A204.1 (cell line): Measurements from ENCODE around the gene CASTOR1.

Experiments used
- FAIRE-seq: peaks from 2 replicates; lab custom pipeline; 2012; peaks lifted over from hg19 to GRCh38; lab: Jason Lieb, UNC

CASTOR1 gene

DNA sequence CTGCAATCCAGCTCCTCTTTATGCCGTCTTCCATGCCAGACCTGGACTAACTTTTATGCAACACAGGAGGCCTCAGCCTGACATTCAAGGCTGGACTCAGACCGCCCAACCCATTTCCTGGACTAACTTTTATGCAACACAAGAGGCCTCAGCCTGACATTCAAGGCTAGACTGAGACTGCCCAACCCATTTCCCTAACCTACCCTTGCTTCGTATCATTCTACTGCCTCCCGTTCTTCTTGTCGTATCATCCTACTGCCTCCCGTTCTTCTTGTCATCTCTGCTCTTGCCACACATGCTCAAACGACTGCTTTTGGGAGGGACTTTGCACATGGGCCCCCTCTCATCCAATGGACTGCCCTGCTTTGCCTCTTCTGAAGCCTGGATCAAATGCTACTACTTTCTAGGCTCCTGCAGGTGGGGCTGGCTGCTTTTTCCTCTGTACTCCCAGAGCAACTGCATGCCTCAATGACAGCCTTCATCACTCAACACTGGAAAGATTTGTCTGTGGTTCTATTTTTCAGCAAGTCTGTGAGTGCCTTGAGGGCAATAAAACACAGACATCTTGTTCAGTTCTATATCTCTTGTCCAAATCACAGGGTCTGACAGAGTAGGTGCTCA is 29.6 kb upstream of the CASTOR1 start:
- no peak for FAIRE-seq

DNA sequence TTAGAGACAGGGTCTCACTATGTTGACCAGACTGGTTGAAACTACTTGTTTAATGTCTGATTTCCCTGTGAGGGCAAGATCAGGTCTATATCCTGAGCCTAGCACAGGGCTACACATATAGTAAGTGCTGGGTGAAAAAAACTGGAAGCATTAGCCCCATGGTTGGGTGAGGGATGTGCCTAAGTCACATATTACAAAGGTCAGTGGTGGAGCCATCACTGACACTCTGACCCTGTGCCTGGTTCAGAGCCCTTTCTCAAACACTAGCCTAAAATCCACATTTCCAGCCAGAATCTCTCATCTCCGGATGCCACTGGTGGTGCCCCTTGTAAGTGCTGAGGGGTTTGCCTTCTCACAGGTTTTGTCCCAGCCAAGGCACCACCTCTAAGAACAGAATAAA is 28.5 kb upstream of the CASTOR1 start:
- FAIRE-seq = no peak

DNA sequence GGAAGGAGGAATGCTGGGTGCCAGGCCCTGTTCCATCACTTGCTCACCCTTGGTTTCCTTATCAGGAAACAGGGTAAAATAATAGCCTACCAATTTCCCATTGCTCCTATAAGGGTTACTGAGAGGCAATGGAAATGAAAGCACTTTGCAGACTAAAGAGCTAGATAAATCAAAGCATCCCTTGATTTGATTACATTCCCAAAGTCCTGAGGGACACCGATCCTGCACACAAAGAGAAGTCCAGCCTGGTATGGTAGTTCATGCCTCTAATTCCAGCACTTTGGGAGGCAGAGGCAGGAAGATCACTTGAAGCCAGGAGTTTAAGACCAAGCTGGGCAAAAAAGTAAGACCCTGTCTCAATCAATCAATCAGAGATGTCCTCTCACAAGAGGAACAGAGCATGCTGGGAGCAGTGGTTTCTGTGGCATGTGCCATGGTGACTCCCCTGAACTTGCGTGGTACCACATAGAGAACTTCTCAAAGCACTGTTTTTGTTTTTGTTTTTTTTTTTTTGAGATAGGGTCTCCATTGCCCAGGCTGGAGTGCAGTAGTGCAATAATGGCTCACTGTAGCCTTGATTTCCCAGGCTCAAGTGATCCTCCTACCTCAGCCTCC is 26.8 kb upstream of the CASTOR1 start:
- FAIRE-seq = no peak

DNA sequence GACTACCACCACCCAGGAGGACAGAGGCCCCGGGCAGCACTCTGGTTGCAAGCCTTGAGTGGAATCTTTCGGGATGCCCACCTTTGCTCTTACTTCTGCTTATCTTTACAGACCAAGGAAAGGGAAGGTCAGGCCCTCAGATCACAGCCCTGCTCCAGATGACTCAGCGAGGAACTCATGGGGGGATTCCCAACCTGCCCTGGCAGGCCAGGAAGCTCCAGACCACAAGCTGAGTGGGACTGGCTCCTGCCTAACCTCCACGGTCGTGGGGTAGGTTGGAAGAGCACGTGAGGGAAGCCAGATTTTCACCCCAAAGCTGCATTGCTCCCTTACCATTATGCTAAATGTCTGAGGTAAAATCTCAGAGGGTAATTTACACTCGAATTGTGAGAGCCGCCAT is 25.6 kb upstream of the CASTOR1 start:
- FAIRE-seq = no peak

DNA sequence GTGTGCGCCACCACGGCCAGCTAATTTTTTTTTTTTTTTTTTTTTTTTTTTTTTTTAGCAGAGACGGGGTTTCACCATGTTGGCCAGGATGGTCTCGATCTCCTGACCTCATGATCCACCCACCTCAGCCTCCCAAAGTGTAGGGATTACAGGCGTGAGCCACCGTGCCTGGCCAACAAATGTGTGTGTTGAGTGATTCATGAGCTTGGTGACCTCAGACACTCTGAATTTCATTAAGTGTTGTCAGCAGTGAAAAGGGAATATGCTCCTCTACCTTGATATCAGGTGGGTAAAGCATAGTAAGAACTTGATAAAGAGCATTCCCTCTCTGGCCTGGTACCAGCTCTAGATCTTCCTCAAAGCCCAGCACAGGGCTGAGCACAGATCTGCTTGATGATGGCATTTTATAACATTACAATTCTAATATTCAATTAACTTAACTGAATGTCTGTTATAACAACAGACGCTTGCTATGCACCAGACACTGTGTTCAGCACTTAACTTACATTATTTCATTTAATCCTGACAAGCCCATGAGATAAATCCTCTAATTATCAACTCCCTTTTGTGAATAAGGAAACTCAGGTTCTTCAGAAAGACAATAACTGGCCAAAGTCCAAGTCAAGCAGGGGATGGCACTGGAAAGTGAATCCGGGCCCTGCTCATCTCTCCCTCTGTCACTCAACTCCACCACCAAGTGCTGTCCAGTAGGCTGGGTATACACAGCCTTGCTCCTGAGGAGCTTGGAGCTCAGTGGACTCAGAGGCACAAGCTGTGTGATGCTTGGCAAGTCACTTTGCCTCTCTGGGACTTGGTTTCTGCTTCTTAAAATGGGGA is 24.4 kb upstream of the CASTOR1 start:
- no peak for FAIRE-seq

DNA sequence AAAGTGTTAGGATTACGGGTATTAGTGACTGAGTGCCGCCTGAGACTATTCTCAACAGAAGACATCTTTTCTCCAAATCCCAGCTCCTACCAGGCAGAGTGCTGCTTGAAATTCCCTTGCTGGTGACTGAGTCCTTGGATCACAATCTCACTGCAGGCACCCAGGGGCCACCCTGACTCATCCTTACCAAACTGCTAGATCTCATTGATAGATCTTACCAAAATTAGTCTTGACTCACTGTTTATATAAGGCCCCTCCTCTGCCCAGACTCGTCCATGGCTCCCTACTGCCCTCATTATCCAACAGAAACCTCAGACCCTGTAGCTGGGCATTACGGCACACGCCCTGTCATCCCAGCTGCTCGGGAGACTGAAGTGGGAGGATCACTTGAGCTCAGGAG is 22.7 kb upstream of the CASTOR1 start:
- FAIRE-seq = no peak

DNA sequence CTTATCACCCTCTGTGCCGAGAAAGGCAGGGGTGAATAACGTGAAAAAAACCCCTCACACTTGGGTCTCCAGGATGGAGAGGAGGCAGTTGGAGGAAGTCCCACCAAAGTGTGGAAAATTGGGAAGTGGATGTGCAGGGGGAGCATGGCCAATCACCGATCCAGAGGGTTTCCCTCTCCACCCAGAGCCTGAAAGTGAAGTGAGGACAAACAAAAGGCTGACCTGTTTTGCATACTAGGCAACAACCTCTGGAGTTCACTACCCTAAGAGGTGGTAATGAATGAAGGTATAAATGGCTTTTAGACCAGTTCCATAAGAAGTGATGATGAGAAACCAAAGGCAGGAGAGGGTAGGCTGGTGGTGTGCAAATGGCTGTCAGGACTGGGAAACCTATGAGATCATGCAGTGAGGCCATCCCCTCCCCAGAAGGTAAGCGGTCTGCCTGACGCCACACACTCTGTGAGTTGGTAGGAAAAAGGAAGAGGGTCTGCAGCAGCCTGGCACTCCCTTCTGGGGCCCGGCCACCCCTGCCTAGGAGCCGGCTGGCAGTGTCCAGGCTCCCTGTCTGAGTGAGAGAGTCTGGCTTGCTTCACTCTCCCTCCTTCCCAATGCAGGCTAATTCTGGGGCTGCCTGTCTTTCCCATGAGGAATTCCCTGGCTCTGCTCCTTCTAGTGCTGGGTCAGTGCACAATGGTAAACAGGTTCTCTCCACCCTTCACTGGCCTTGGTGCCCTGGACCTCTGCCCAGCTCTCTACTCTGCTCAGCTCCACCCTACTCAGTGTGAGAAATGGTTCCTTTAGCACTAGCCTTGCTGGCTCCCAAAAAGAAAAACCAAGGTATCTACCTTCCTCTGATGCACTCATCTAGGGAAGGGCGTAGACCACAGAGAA is 21.8 kb upstream of the CASTOR1 start:
- FAIRE-seq = no peak

DNA sequence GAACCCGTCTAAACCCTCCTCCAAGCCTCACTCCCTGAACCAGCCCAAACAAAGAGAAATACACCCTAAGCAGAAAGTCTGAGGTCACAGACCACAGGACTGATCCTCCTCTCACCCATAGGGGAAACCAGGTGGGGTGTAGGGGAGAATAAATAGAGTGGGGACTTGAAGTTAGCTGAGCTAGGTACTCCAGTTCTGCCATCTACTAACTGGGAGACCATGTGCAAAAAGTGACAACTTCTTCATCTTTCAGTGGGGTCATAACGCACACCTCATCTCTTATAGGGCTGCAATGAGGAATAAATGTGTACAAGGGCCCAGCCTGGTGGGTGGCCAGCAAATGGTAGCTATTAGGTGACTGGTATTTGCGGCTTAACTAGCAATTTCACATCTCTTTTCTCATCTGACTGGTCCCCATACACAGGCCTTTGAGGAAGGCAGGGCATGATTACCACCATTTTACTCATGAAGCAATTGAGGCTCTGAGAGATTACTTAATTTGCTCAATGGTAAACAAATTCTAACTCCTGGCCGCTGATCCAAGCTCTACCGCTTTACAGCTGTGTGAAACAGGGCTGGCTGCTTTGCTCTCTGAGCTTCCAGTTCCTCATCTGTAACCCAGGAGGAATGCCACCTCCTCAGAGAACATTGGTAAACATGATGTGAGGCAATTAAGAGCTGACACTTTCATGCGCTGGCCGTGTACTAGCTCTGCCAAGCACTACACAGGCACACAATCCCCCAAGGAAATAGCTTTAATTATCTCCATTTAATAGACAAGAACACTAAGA is 20.8 kb upstream of the CASTOR1 start:
- FAIRE-seq = no peak

DNA sequence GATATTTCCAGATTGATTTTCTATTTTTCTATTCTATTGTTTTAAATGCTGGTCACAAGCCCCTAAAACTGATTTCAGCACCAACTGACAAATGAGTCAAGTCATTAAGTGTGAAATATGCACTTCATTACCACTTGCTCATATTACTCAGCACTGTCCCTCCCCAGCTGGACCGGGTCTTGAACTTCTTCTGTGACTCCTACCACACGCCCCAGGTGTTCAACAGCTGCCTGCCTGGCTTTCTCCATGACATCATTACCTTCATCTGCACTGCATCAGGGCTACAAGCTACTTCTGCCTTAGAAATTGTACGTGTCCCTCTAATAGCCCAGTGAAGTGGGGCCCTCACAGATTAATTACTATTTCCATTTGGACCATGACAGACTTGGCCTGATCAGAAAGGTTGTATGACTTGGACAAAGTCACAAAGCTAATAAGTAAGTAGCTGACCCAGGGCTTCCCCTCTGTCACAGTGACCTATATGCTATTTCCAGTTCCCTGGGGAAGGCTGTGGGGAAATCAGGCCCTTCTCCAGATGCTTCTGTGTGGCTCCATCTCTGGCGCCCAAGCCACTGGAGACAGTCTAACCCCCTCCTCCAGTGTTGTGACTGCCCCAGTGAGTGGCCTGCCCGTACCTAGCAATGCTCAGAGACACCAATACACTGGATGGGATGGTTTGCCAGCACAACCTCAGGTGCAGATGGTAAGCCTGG is 19.4 kb upstream of the CASTOR1 start:
- no peak for FAIRE-seq

DNA sequence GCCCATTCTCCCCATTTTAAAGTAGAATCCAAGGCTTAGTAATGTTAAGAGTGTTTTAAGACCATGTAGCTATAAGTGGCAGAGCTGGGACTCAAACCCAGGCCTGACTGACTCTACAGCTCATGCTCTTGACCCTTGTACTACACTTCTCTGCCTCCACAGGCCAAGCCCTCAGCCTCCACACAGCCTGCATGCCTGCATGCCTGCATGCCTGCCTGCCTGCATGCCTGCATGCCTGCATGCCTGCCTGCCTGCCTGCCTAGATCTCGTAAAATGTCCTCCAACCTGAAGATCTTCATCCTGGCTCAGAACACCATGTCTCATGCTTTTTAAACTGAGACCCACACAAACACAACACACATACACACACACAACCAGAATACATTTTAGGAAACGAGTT is 18.8 kb upstream of the CASTOR1 start:
- no peak for FAIRE-seq

DNA sequence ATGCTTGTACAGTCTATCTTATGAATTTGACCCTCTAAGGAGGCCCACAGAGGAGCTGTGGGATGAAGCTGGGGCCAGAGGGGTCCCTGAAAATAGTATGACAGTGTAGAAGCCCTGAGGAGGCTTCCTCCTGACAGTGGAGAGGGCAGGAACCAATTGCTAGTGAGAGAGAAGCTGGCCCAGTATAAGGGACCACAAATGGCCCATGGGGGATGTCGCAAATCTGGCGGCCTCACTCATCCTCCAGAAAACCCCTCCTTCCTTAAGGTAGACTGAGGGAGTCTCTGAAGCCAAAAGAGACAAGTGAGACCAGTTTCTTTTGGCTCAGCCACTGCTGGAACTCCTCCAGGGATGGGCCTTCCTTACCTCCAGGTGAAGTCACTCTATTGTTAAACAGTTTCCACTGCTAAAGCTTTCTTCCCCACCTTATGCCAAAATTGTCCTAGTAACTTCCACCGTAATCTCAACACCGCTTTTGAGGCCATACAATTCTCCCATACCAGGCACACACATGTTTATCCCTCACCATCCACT is 17.8 kb upstream of the CASTOR1 start:
- no peak for FAIRE-seq

DNA sequence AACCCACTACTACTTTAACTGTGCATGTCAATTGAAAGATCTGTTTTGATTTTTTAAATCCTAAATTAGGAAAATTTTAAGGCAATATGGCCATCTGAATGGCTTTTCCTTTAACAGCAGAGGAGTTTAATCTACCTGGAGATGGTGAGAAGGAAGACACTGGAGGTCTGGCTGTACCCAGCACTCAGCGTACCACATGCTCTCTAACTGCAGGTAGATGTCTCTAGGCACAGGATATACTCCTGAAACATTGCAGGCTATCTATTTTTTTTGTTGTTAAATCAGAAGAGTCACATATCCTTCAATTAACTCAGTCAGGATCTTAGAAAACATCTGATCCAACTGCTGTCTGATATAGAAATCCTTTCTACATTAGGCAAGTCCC is 17.3 kb upstream of the CASTOR1 start:
- FAIRE-seq = no peak

DNA sequence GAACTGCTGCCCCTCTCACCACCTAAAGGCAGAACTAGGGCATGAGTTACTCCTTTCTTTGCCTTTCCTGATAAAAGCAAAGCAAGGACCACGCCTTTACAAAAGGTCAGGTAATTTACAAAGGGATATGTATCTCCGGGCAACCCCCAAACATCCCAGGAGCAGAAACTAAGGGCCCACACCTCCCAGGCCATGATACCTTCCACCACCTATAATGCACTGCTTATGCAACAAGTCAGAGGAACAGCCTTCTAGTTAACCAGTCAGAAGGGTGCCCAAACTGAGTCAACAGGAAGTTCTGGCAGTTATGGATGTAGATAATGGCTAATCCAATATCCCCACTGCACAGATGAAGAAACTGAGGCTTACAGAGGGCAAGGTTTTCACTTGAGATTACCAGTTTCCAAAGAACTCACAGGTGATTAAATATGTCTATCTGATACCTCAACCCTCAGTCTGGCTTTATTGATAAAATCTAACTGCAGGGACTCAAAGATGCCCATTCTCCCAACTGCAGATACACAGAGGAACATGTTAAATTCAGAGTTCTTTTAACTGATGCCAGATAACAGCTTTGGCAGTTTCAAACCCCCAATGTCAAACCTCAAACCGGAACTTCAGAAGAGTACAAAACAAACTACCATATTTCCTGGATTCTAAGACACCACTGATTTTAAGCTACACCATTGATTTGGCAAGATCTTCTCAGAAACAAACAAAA is 16.8 kb upstream of the CASTOR1 start:
- FAIRE-seq = no peak

DNA sequence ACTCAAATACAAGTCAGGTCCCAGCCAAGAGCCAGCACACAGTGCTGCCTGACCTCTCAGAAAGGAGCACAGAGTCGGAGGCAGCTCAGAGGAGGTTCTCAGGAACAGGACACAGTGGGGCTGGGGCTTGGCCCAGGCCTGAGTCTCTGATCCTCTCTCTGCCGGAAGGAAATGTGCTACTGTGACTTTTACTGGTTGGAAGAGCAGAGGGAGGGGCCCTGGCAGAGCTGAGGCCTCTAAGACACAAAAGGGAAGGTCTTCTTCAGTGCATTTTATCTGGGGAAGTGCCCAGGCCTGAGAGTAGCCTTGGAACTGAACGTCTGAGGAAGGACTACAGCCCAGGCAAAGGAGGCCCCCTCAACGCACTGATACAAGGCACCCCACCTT is 16.2 kb upstream of the CASTOR1 start:
- FAIRE-seq = no peak

DNA sequence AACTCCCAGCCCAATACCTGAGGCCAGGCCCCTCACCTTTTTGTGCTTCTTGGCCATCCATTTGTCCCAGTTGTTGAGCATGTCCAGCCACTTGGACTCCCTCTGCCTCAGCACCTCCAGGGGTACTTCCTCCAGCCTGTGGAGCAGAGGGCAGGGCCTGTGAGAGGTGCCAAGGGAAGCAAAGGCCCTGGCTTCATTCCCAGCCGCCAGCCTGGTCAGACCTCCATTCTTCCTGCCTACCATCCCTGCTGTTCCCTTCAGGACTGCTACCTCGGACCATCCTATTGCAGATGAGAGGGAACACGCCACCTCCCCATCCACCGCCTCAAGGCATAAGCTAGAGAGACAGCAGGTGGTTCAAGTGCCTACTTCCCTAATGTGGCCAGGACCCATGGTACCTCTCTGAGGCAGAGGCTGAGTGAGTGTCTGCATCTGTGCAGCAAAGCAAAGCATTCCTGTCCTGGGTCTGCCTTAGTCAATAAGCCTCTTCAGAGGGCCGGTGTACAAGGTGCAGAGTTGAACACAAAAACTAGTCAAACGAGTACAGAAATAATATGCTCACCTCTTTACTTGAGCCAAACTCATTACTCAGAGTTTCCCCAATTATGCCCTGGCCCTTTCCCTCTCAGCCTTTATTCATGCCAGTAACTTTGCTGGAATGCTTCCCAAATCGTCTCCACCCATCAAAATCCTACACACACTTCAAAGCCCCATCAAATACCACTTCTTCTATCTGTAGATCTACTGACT is 15.4 kb upstream of the CASTOR1 start:
- no peak for FAIRE-seq

DNA sequence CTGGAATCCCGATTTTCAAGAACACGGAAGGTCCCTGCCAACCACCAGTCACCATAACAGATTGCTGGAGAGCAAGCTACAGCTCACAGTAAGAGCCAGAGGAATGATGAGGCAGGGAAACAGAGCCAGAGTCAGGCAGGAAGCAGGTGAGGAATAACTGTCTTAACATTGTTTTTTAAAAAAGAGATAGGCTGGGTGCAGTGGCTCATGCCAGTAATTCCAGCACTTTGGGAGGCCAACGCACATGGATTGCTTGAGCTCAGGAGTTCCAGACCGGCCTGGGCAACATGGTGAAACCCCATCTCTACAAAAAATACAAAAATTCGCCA is 13.5 kb upstream of the CASTOR1 start:
- FAIRE-seq = no peak

DNA sequence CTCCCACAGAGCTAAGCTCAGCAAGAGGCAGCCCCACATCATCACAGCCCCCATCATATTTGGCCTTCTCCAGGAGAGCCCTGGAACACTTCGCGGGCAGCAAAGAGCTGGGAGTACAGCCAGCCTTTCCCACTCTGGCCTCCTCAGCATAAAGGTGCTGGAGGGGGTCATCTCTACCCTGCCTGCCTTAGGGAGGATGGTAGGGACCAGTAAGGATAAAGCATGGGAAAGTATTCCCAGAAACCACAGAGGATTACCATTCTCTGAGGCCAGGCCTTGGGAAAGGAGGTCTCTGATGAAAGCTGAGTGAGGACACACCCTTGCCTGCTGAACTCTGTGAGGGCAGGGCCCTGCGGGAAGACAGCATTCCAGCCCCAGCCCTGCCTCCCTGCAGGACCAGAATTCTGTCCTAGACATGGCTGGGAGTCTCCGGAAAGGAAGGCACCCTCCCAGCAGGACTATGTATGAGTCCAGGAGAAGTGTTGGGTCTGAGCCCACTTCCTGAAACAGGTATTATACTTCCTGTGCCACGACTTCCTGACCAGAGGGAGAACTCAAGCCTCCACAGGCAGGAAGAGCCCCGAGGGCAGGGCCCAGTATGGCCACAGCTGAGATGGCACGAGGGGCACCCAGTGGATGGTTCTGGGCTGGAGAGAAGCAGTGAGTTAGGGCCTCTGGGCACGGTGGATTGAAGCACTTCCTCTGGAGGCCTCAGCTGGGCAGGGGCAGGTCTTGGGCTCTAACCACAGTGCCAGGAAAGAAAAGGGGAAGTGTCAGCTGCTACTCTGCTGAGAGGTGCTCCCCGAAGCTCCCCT is 12.9 kb upstream of the CASTOR1 start:
- FAIRE-seq = no peak

DNA sequence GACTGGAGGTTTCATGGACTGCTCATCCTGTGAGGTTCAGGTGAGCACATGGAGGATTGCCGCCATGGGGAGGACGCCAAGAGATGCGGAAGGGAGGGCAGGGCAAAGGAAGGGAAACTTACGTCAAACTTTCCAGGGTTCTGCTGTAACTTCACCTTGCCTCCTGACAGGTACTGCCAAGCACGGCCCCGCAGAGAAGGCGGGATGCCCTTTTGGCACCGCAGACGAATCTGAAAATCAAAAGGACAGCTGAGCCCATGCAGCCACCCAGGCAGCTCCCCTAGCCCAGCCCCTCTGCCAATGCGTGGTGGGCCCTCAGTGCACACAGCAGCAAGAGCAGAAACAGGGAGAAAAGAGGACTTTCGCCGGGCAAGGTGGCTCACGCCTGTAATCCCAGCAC is 10.0 kb upstream of the CASTOR1 start:
- FAIRE-seq = no peak
